Measurements from ENCODE around the gene FGD2. TPM values are rescaled to one million over a fixed set of nuclear protein-coding genes. Genes with fewer than 3 reads are reported as not detected.

Gene FGD2
- total RNA-seq, 1 experiment from 2014 or later = 0.13 TPM

GRCh38 chr6:37047689-37048402 lies 42.4 kb downstream of the FGD2 start:
- peak overlapping the region in 1 of 3 experiments; percentile 79; a peak in 1 of 7 replicates for H3K27ac Mint-ChIP-seq
- no peaks in the 10 kb centered on the region for H3K27me3 Mint-ChIP-seq (ENCODE audit: low read depth)

More at GRCh38 chr6:37047689-37048402, 42.4 kb downstream of the FGD2 start:
- no CpG with 5 or more reads among the region's 10 CpGs for WGBS (ENCODE audit: extremely low coverage, insufficient read length, low lambda C conversion rate)
- Mint-ChIP-seq H3K4me3 (no peak overlapping the region), H3K4me1 (peaks cover 13 to 26% of the 10 kb centered on the region in 2 experiments), H3K36me3 (ENCODE audit: insufficient read depth in 1 of 3, low read depth in 3 of 3) (peaks cover 0 to 4% (median 0%) of the 10 kb centered on the region in 3 experiments; a peak in 1 of 7 replicates), H3K9me3 (0 out of 5 replicates have a peak, but pooled peaks cover 0 to 3% of the 10 kb centered on the region in 2 experiments)
- Histone ChIP-seq H4K91ac (ENCODE audit: insufficient read length, low read depth, low read length) (no peak overlapping the region), H2AFZ (ENCODE audit: low read length) (no peak overlapping the region), H3K79me2 (ENCODE audit: insufficient read depth, low read length) (no peaks in the 10 kb centered on the region), H3K14ac (ENCODE audit: insufficient read depth, low read length) (no peak overlapping the region; the same call in 1 of the 2 replicates), H3K27ac (ENCODE audit: insufficient read length, low read depth, low read length) (no peak overlapping the region), H2BK12ac (ENCODE audit: insufficient read length, low read depth, low read length) (no peak overlapping the region), H3K27me3 (ENCODE audit: insufficient read depth, low read length) (no peaks in the 10 kb centered on the region), H4K8ac (replicated peaks; ENCODE audit: insufficient read length, low read depth, low read length) (no peak overlapping the region), H3K4me1 (ENCODE audit: insufficient read depth, low read length) (peaks cover 3% of the 10 kb centered on the region; the same call in 1 of the 2 replicates), H3K9ac (ENCODE audit: extremely low read depth, insufficient read length, low read length) (no peak overlapping the region), H3K56ac (ENCODE audit: insufficient read length, low read depth, low read length) (no peak overlapping the region), H3K4me2 (ENCODE audit: insufficient read depth, insufficient read length, low read length) (no peak overlapping the region), H2AK5ac (ENCODE audit: insufficient read length, low read length) (no peak overlapping the region), H4K5ac (ENCODE audit: insufficient read length, low read depth, low read length) (no peak overlapping the region), H2BK120ac (ENCODE audit: low read depth, low read length, poor library complexity, severe bottlenecking) (no peak overlapping the region), H3K18ac (ENCODE audit: insufficient read length, low read depth, low read length) (no peak overlapping the region), H3T11ph (ENCODE audit: low read length) (no peak overlapping the region), H2BK20ac (ENCODE audit: low read depth, low read length, poor library complexity, severe bottlenecking) (no peak overlapping the region), H3K79me1 (ENCODE audit: insufficient read depth, low read depth, low read length, poor library complexity, severe bottlenecking) (no peaks in the 10 kb centered on the region), H3K23ac (ENCODE audit: insufficient read length, low read depth, low read length) (no peak overlapping the region), H4K20me1 (ENCODE audit: control insufficient read depth, insufficient read depth, insufficient read length) (no peaks in the 10 kb centered on the region), H3K9me3 (ENCODE audit: control insufficient read depth, low read depth, low read length) (no peaks in the 10 kb centered on the region), H3K23me2 (ENCODE audit: insufficient read length, low read depth, low read length, poor library complexity, severe bottlenecking) (no peaks in the 10 kb centered on the region), H2BK15ac (ENCODE audit: low read depth, low read length) (no peak overlapping the region), H3K4ac (ENCODE audit: low read depth, low read length) (no peak overlapping the region), H2BK5ac (ENCODE audit: insufficient read length, low read length) (no peak overlapping the region)
- TF ChIP-seq CTCF (conservative IDR thresholded peaks at IDR 0.05) = no peak
- no peak for DNase-seq
